MG63 (cell line): ENCODE measurements around the gene ZNF722. TPM values are rescaled to one million over a fixed set of nuclear protein-coding genes. Genes with fewer than 3 reads are reported as not detected.
"Not testable (repeated sequence)": the region's sequence is repeated elsewhere in the genome, so short reads cannot be mapped to it uniquely, and the experiment has no call there.

ENCODE experiments used
- DNase-seq: peaks from one replicate; pipeline ENCODE4 v3.0.0-alpha.2; 2020
- H3K27me3 ChIP-seq: fragments of 250-450 bp; sonication (Bioruptor Pico); 2 replicates; pipeline ENCODE4 v1.5.1; 2020; ENCODE audit warnings: mild to moderate bottlenecking, moderate library complexity
- H3K36me3 ChIP-seq: fragments of 250-450 bp; sonication (Bioruptor Pico); 2 replicates; pipeline ENCODE4 v1.5.1; 2020; ENCODE audit warnings: mild to moderate bottlenecking, moderate library complexity
- H3K4me3 ChIP-seq: fragments of 250-450 bp; sonication (Bioruptor Pico); 2 replicates; pipeline ENCODE4 v1.5.1; 2020; ENCODE audit warnings: mild to moderate bottlenecking, moderate library complexity
- H3K9me3 ChIP-seq: fragments of 250-450 bp; sonication (Bioruptor Pico); 2 replicates; pipeline ENCODE4 v1.5.1; 2020; ENCODE audit warnings: mild to moderate bottlenecking, moderate library complexity
- total RNA-seq: library from RNA; depleted of rRNA; stranded (reverse); fragments of >200 nt; shearing (Covaris generic); gene quantifications from 2 replicates; pipeline ENCODE4 v1.2.3, GENCODE V29; 2014; ENCODE audit warnings: low replicate concordance; rRNA removed

Gene ZNF722
- total RNA-seq = not detected in 2 replicates

GRCh38 chr7:63998549-63998948, at the start of gene ZNF722:
Gene ZNF722 (plus strand): TSS chr7:63998849. CDS start chr7:63998962, 113 bp downstream.
- no peaks in the 10 kb centered on the region; the same call in 1 of the 2 replicates for H3K9me3 ChIP-seq
- H3K27me3 ChIP-seq = no peaks in the 10 kb centered on the region
- H3K36me3 ChIP-seq = no peaks in the 10 kb centered on the region
- H3K4me3 ChIP-seq = no peak within 1 kb of the TSS
- DNase-seq = no peak

GRCh38 chr7:63953181-63953580, 45.5 kb upstream of the ZNF722 start:
- no peak for DNase-seq
- no peaks in the 10 kb centered on the region for H3K27me3 ChIP-seq

GRCh38 chr7:63968629-63969028, 30.0 kb upstream of the ZNF722 start:
- H3K9me3 ChIP-seq = no peaks in the 10 kb centered on the region
- DNase-seq = no peak
- H3K27me3 ChIP-seq = no peaks in the 10 kb centered on the region
- no peak overlapping the region for H3K4me3 ChIP-seq
- no peaks in the 10 kb centered on the region for H3K36me3 ChIP-seq

More at GRCh38 chr7:63953181-63953580, 45.5 kb upstream of the ZNF722 start:
- H3K36me3 ChIP-seq = no peaks in the 10 kb centered on the region
- H3K4me3 ChIP-seq = no peak overlapping the region
- no peaks in the 10 kb centered on the region for H3K9me3 ChIP-seq

GRCh38 chr7:64015496-64015895, 16.8 kb downstream of the ZNF722 start:
- not testable (repeated sequence) for H3K36me3 ChIP-seq, DNase-seq, H3K4me3 ChIP-seq, H3K27me3 ChIP-seq, H3K9me3 ChIP-seq

GRCh38 chr7:64035388-64035787, 36.7 kb downstream of the ZNF722 start:
- Histone ChIP-seq H3K9me3 (no peaks in the 10 kb centered on the region), H3K4me3 (no peak overlapping the region)
- no peak for DNase-seq

GRCh38 chr7:64037095-64037494, 38.4 kb downstream of the ZNF722 start:
- Histone ChIP-seq H3K4me3 (no peak overlapping the region), H3K9me3 (no peaks in the 10 kb centered on the region), H3K36me3 (no peaks in the 10 kb centered on the region), H3K27me3 (no peaks in the 10 kb centered on the region)
- DNase-seq = no peak

More at GRCh38 chr7:64035388-64035787, 36.7 kb downstream of the ZNF722 start:
- Histone ChIP-seq H3K36me3 (no peaks in the 10 kb centered on the region), H3K27me3 (no peaks in the 10 kb centered on the region)

- Histone ChIP-seq H3K9me3 (no peaks in the 10 kb centered on the region), H3K27me3 (no peaks in the 10 kb centered on the region), H3K4me3 (no peak within 1 kb of the TSS), H3K36me3 (no peaks in the 10 kb centered on the region)
- no peak for DNase-seq
Measured at GRCh38 chr7:64045301-64046040, 46.8 kb downstream of the ZNF722 start, which contains the start of gene ZNF727. Gene ZNF727 (plus strand): TSS chr7:64045434. CDS start chr7:64045622, 188 bp downstream.

GRCh38 chr7:64046041-64046389, 47.4 kb downstream of the ZNF722 start:
- no peak for DNase-seq
- Histone ChIP-seq H3K36me3 (no peaks in the 10 kb centered on the region), H3K4me3 (no peak overlapping the region), H3K27me3 (no peaks in the 10 kb centered on the region), H3K9me3 (no peaks in the 10 kb centered on the region)

Other genes with a start within 250 kb of the ZNF722 start
- not detected in 2 replicates for gene ZNF727, start 46.6 kb downstream of the ZNF722 start, total RNA-seq
- not detected in 2 replicates for gene ZNF735, start 208.4 kb downstream of the ZNF722 start, total RNA-seq
- gene ZNF679, start 229.6 kb downstream of the ZNF722 start, total RNA-seq = not detected in 2 replicates